ENCODE results near the gene FBF1. TPM values are rescaled to one million over a fixed set of nuclear protein-coding genes. Genes with fewer than 3 reads are reported as not detected.

Gene FBF1, protein sequence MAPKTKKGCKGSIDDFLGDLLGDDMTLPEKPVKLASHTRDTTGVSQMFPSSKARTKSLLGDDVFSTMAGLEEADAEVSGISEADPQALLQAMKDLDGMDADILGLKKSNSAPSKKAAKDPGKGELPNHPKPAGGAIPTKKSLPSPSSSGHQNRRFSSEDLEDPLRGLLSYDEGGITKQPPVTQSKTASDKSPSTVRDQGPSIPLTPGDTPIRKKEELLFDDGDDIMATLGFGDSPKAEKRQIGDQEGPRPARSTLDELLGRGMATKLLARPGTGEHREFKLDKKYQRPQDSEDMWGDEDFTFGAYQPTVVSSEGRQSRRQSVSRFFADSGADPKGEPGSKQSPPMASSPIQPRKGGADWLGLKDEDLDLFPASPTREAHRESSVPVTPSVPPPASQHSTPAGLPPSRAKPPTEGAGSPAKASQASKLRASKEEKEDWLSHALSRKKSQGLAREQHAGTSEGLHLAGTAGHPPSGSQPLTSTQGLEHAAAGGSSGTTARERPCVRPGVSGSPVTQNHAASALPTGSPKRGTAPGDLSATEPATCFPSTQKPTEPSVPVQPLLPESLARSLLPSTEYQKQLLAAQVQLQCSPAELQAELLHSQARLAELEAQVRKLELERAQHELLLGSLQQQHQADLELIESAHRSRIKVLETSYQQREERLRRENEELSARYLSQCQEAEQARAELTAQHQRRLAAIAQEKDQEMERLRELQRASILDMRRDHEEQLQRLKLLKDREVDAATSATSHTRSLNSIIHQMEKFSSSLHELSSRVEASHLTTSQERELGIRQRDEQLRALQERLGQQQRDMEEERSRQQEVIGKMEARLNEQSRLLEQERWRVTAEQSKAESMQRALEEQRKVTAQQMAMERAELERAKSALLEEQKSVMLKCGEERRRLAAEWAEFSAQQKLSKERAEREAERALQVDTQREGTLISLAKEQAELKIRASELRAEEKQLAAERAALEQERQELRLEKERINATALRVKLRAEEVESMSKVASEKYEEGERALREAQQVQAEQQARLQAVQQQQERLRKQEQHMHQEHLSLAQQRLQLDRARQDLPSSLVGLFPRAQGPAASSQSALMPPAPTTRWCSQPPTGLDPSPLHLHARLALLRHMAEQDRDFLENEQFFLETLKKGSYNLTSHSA
- total RNA-seq, result 10 to 100 TPM; 20.4 to 23.8 (median 22.4) TPM

- H3K4me3 ChIP-seq (ENCODE audit: low read depth, poor library complexity, severe bottlenecking), result peak within 1 kb of the TSS; percentile 80
- no peak for TF ChIP-seq CTCF (IDR thresholded peaks at IDR 0.05)
- no peak for TF ChIP-seq POLR2A (IDR thresholded peaks at IDR 0.05)
- 0% methylated on average over 49 to 51 of the region's 63 CpGs for WGBS, 2 donors
- intact Hi-C loops (cut with DNase I; ENCODE audit: low total_unique reads), result no loop called here
- peak; percentile 88 to 98 for DNase-seq (ENCODE audit: low spot score in 2 of 2)
These were observed at the start of gene FBF1 for GRCh38 chr17:75940727-75941441. TSS of gene FBF1 (minus strand) at chr17:75941042. CDS start at chr17:75938149, 2,893 bp downstream.

DNA sequence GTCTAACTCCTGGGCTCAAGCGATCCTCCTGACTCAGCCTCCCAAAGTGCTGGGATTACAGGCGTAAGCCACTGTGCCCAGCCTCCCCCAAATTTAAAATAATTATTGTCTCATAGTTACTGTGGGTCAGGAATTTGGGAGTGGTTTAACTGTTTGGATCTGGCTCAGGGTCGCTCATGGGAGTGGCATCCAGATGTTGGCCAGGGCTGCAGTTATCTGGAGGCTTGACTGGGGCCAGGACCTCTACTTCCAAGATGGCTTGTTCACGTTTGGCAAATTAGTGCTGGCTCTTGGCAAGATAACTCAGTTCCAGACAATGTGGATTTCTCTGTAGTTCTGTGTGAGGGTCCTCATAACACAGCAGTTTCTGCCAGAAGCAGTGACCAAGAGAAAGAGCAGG, 46.2 kb upstream of the FBF1 start:
- no peak for DNase-seq (ENCODE audit: low spot score in 2 of 2)
- WGBS, 2 donors, result 65 to 66% methylated on average over 4 of the region's 4 CpGs
- no peak overlapping the region for H3K4me3 ChIP-seq (ENCODE audit: low read depth, poor library complexity, severe bottlenecking)
- intact Hi-C loops (cut with DNase I; ENCODE audit: low total_unique reads), result no loop called here
- TF ChIP-seq CTCF (IDR thresholded peaks at IDR 0.05), result no peak
- TF ChIP-seq POLR2A (IDR thresholded peaks at IDR 0.05), result no peak

DNA sequence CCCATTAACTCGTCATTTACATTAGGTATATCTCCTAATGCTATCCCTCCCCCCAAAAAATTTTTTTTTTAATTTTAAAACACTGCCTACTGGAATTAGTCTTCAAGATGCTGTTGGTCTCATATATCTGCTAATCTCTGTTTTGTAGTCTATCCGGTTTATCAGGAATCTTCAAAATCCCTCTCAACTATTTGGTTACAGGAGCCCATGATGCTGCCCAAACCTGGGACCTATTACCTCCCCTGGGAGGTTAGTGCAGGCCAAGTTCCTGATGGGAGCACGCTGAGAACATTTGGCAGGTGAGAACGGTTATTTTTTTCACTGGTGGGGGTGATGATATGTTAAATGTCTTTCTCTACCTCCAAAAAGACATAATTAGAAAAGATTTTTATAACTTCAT, 45.1 kb upstream of the FBF1 start:
- no peak for DNase-seq (ENCODE audit: low spot score in 2 of 2)
- no peak overlapping the region for H3K4me3 ChIP-seq (ENCODE audit: low read depth, poor library complexity, severe bottlenecking)
- intact Hi-C loops (cut with DNase I; ENCODE audit: low total_unique reads), result no loop called here
- WGBS, 2 donors, result 66 to 69% methylated on average over 4 of the region's 4 CpGs
- no peak for TF ChIP-seq POLR2A (IDR thresholded peaks at IDR 0.05)
- TF ChIP-seq CTCF (IDR thresholded peaks at IDR 0.05), result no peak

GRCh38 chr17:75983501-75984181, 42.8 kb upstream of the FBF1 start:
- intact Hi-C loops (cut with DNase I; ENCODE audit: low total_unique reads), result no loop called here
- no peak overlapping the region for H3K4me3 ChIP-seq (ENCODE audit: low read depth, poor library complexity, severe bottlenecking)
- 28 to 29% methylated on average over 6 of the region's 6 CpGs for WGBS, 2 donors
- TF ChIP-seq CTCF (IDR thresholded peaks at IDR 0.05) (no peak), POLR2A (IDR thresholded peaks at IDR 0.05) (no peak)
- DNase-seq (ENCODE audit: low spot score in 2 of 2), result peak; percentile 84 to 93
